Vagina (tissue), 2 donors: Measurements from ENCODE around the gene SMAD5. TPM values are rescaled to one million over a fixed set of nuclear protein-coding genes. Genes with fewer than 3 reads are reported as not detected.

Experiments used
- DNase-seq, 2 donors: peaks; one replicate each; pipeline ENCODE4 v3.0.0-alpha.2; 2017; ENCODE audit errors: extremely low spot score in 2 of 2
- H3K27ac ChIP-seq: fragments of 200-600 bp; sonication (generic); one replicate; pipeline ENCODE4 v1.5.1; 2019
- H3K27me3 ChIP-seq: fragments of 200-600 bp; sonication (generic); one replicate; pipeline ENCODE4 v1.5.1; 2019
- H3K36me3 ChIP-seq, 2 donors: fragments of 200-600 bp; sonication (generic); one replicate each; pipeline ENCODE4 v1.5.1; 2017 to 2019
- H3K4me1 ChIP-seq: fragments of 200-600 bp; sonication (generic); one replicate; pipeline ENCODE4 v1.5.1; 2019
- H3K4me3 ChIP-seq, 2 donors: fragments of 200-600 bp; sonication (generic); 1 replicate in 1 of 2; 2 replicates in 1 of 2; pipeline ENCODE4 v1.5.1; 2016 to 2019
- H3K9me3 ChIP-seq: fragments of 200-600 bp; sonication (generic); one replicate; pipeline ENCODE4 v1.5.1; 2019
- CTCF ChIP-seq, 3 experiments: fragments of 450-650 bp in 2 of 3; fragments of 200-600 bp in 1 of 3; sonication (generic) in 1 of 3; IDR thresholded peaks; one replicate each; pipeline ENCODE4 v1.5.1; 2017 to 2019; ENCODE audit warnings: antibody characterized with exemption in 3 of 3, mild to moderate bottlenecking in 2 of 3, moderate library complexity in 2 of 3
- POLR2A ChIP-seq, 2 donors: fragments of 450-650 bp; IDR thresholded peaks; one replicate each; pipeline ENCODE4 v1.6.1; 2017; ENCODE audit warnings: antibody characterized with exemption in 2 of 2, mild to moderate bottlenecking in 2 of 2, moderate library complexity in 2 of 2
- POLR2AphosphoS5 ChIP-seq, 2 donors: sonication (generic); formaldehyde crosslinking; IDR thresholded peaks; one replicate each; pipeline ENCODE4 v1.9.0; 2017; ENCODE audit warnings: antibody characterized with exemption in 2 of 2, mild to moderate bottlenecking in 2 of 2, low read depth in 1 of 2; ENCODE audit not compliant: insufficient read depth in 1 of 2
- intact Hi-C: fragments of 100-400 bp; cut with DNase I; formaldehyde crosslinking; loops from one replicate; pipeline ENCODE4 v1.15.1; 2023
- total RNA-seq: library from RNA; depleted of rRNA; stranded (reverse); fragments of >200 nt; gene quantifications from one replicate; pipeline ENCODE4 v1.2.3, GENCODE V29; 2016

SMAD5 gene
- total RNA-seq, 1 donor from 2014 or later: 40.0 TPM

GRCh38 chr5:136115183-136115865 lies 17.3 kb upstream of the SMAD5 start:
- TF ChIP-seq POLR2AphosphoS5 (IDR thresholded peaks at IDR 0.05; ENCODE audit: insufficient read depth in 1 of 2, low read depth in 1 of 2) (no peak), POLR2A (IDR thresholded peaks at IDR 0.05) (no peak), CTCF (IDR thresholded peaks at IDR 0.05) (no peak)
- intact Hi-C loops: no loop called here
- H3K27me3 ChIP-seq: no peaks in the 10 kb centered on the region
- no peaks in the 10 kb centered on the region for H3K36me3 ChIP-seq
- no peaks in the 10 kb centered on the region for H3K9me3 ChIP-seq
- H3K27ac ChIP-seq: no peak overlapping the region
- no peak overlapping the region for H3K4me3 ChIP-seq
- no peak for DNase-seq
- peaks cover 15% of the 10 kb centered on the region for H3K4me1 ChIP-seq

- Histone ChIP-seq H3K4me1 (no peaks in the 10 kb centered on the region), H3K27me3 (no peaks in the 10 kb centered on the region), H3K27ac (no peak overlapping the region), H3K9me3 (no peaks in the 10 kb centered on the region), H3K4me3 (no peak overlapping the region), H3K36me3 (no peaks in the 10 kb centered on the region)
- TF ChIP-seq CTCF (IDR thresholded peaks at IDR 0.05) (no peak), POLR2AphosphoS5 (IDR thresholded peaks at IDR 0.05; ENCODE audit: insufficient read depth in 1 of 2, low read depth in 1 of 2) (no peak), POLR2A (IDR thresholded peaks at IDR 0.05) (no peak)
- DNase-seq: no peak
- intact Hi-C loops: no loop called here
These were observed 12.1 kb upstream of the SMAD5 start for GRCh38 chr5:136120529-136120928.

GRCh38 chr5:136123236-136123768 lies 9.3 kb upstream of the SMAD5 start:
- Histone ChIP-seq H3K4me3 (no peak overlapping the region), H3K27me3 (no peaks in the 10 kb centered on the region), H3K9me3 (no peaks in the 10 kb centered on the region), H3K36me3 (no peaks in the 10 kb centered on the region), H3K27ac (no peak overlapping the region), H3K4me1 (no peaks in the 10 kb centered on the region)
- TF ChIP-seq CTCF (IDR thresholded peaks at IDR 0.05) (no peak), POLR2AphosphoS5 (IDR thresholded peaks at IDR 0.05; ENCODE audit: insufficient read depth in 1 of 2, low read depth in 1 of 2) (no peak), POLR2A (IDR thresholded peaks at IDR 0.05) (no peak)
- intact Hi-C loops: no loop called here
- DNase-seq: no peak

DNA sequence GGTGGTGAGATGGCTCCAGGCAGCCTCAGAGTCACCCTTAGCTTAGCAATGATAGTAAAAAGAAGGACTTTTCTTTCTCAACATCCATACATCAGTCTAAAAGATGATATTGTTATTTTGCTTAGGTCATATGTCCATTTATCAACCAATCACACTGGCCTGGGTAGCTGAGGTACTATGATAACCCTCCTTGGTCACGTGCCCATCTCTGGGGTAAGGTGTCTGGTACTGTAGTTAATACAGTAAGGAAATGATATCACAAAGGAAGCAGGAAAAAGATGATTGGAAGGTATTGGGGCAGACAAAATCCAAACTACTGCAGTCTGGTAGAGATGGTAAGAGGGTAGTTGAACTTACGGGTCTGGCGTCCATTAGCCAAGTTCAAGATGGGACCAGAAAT lies 5.1 kb upstream of the SMAD5 start:
- H3K9me3 ChIP-seq: no peaks in the 10 kb centered on the region
- no peak overlapping the region for H3K4me3 ChIP-seq
- H3K27me3 ChIP-seq: no peaks in the 10 kb centered on the region
- intact Hi-C loops: no loop called here
- no peak for DNase-seq
- peaks cover 6% of the 10 kb centered on the region for H3K4me1 ChIP-seq
- H3K36me3 ChIP-seq: no peaks in the 10 kb centered on the region
- TF ChIP-seq POLR2AphosphoS5 (IDR thresholded peaks at IDR 0.05; ENCODE audit: insufficient read depth in 1 of 2, low read depth in 1 of 2): no peak
- TF ChIP-seq CTCF (IDR thresholded peaks at IDR 0.05): no peak
- no peak for TF ChIP-seq POLR2A (IDR thresholded peaks at IDR 0.05)
- H3K27ac ChIP-seq: no peak overlapping the region

GRCh38 chr5:136128481-136128880 lies 4.2 kb upstream of the SMAD5 start:
- Histone ChIP-seq H3K27me3 (no peaks in the 10 kb centered on the region), H3K4me1 (peaks cover 6% of the 10 kb centered on the region), H3K27ac (no peak overlapping the region), H3K4me3 (no peak overlapping the region), H3K9me3 (no peaks in the 10 kb centered on the region), H3K36me3 (no peaks in the 10 kb centered on the region)
- TF ChIP-seq POLR2A (IDR thresholded peaks at IDR 0.05): no peak
- DNase-seq: no peak
- intact Hi-C loops: no loop called here
